HepG2 (cell line): Measurements from ENCODE around the gene RAB34. TPM values are rescaled to one million over a fixed set of nuclear protein-coding genes. Genes with fewer than 3 reads are reported as not detected.

Experiments
- ATRX ChIP-seq: sonication (generic); formaldehyde crosslinking; IDR thresholded peaks from 2 replicates; pipeline ENCODE4 v1.4.0; 2020; ENCODE audit warnings: missing genetic modification reagents, borderline replicate concordance
- CTCF ChIP-seq: sonication (generic); formaldehyde crosslinking; IDR thresholded peaks from 2 replicates; pipeline ENCODE4 v1.5.0; 2020; ENCODE audit warnings: mild to moderate bottlenecking, missing genetic modification reagents, moderate library complexity
- DNMT1 ChIP-seq: sonication (generic); formaldehyde crosslinking; IDR thresholded peaks from 2 replicates; pipeline ENCODE4 v1.5.1; 2020; ENCODE audit warnings: mild to moderate bottlenecking, missing genetic modification reagents
- ISX ChIP-seq: sonication (generic); formaldehyde crosslinking; conservative IDR thresholded peaks from 2 replicates; pipeline ENCODE4 v1.5.0; 2020; ENCODE audit warnings: missing genetic modification reagents
- KDM1A ChIP-seq: IDR thresholded peaks from 2 replicates; pipeline ENCODE4 v1.6.1; 2016; ENCODE audit warnings: missing compliant biosample characterization
- KDM2A ChIP-seq: sonication (generic); formaldehyde crosslinking; IDR thresholded peaks from 2 replicates; pipeline ENCODE4 v1.4.0; 2020; ENCODE audit warnings: low read depth, missing genetic modification reagents, borderline replicate concordance
- KDM4B ChIP-seq: sonication (generic); formaldehyde crosslinking; IDR thresholded peaks from 2 replicates; pipeline ENCODE4 v1.4.0; 2020; ENCODE audit warnings: missing genetic modification reagents
- PITX1 ChIP-seq: sonication (generic); formaldehyde crosslinking; IDR thresholded peaks from 2 replicates; pipeline ENCODE4 v1.5.1; 2020; ENCODE audit warnings: mild to moderate bottlenecking, missing genetic modification reagents
- RAD21 ChIP-seq: fragments of 450-650 bp; formaldehyde crosslinking; IDR thresholded peaks from 2 replicates; pipeline ENCODE4 v1.5.0; 2020; ENCODE audit warnings: mild to moderate bottlenecking
- SIN3A ChIP-seq: IDR thresholded peaks from 2 replicates; pipeline ENCODE4 v1.6.1; 2011; ENCODE audit warnings: low read depth, mild to moderate bottlenecking, control low read depth, low read length, borderline replicate concordance
- SMC3 ChIP-seq: IDR thresholded peaks from 2 replicates; pipeline ENCODE4 v1.6.1; 2011; ENCODE audit warnings: low read length, improper control_type of control experiment
- SNAPC4 ChIP-seq: sonication (generic); formaldehyde crosslinking; IDR thresholded peaks from 2 replicates; pipeline ENCODE4 v1.4.0; 2020; ENCODE audit warnings: mild to moderate bottlenecking, missing genetic modification reagents
- STAG1 ChIP-seq: sonication (generic); formaldehyde crosslinking; IDR thresholded peaks from 2 replicates; pipeline ENCODE4 v1.4.0; 2020; ENCODE audit warnings: missing genetic modification reagents
- TCF7 ChIP-seq: sonication (generic); IDR thresholded peaks from 2 replicates; pipeline ENCODE4 v1.6.1; 2016; ENCODE audit warnings: antibody characterized with exemption, low read depth
- ZFP36L2 ChIP-seq: sonication (generic); formaldehyde crosslinking; IDR thresholded peaks from 2 replicates; pipeline ENCODE4 v1.4.0; 2020; ENCODE audit warnings: missing genetic modification reagents
- ZSCAN29 ChIP-seq: sonication (generic); formaldehyde crosslinking; conservative IDR thresholded peaks from 2 replicates; pipeline ENCODE4 v1.4.0; 2020; ENCODE audit warnings: mild to moderate bottlenecking, missing genetic modification reagents
- polyA plus RNA-seq, 8 experiments: library from polyadenylated mRNA; depleted of rRNA in 3 of 8; stranded (reverse) in 7 of 8; unstranded in 1 of 8; fragments of >200 nt; fragmentation: Illumina TruSeq in 4 of 8; extraction: Trizol in 4 of 8; gene quantifications; 2 replicates each; pipeline versions ENCODE4 v1.2.1 to v1.2.3, GENCODE V29; 2011 to 2016; ENCODE audit warnings: low read depth in 4 of 8, missing spikeins in 1 of 8, mixed read lengths in 1 of 8; ENCODE audit not compliant: insufficient read depth in 1 of 8
- total RNA-seq, 5 experiments: library from RNA; depleted of rRNA; stranded (reverse); fragments of >200 nt; fragmentation: Illumina TruSeq; extraction: Trizol; gene quantifications; 2 replicates each; pipeline ENCODE4 v1.2.3, GENCODE V29; 2016; ENCODE audit warnings: low read depth in 1 of 5
- TF ChIP-seq, protein P1 (sequence below): IDR thresholded peaks from 2 replicates; pipeline ENCODE4 v1.6.1; 2016; ENCODE audit warnings: low read depth, borderline replicate concordance
- TF ChIP-seq, protein P2 (sequence below): sonication (generic); formaldehyde crosslinking; IDR thresholded peaks from 2 replicates; pipeline ENCODE4 v1.4.0; 2020; ENCODE audit warnings: missing genetic modification reagents, borderline replicate concordance

The RAB34 gene
- total and polyA plus RNA-seq, 2 of the 13 experiments (the other 11 are each of a cell fraction or from before 2014, with no cell fraction given) = 0.49 TPM; not detected in 1

DNA sequence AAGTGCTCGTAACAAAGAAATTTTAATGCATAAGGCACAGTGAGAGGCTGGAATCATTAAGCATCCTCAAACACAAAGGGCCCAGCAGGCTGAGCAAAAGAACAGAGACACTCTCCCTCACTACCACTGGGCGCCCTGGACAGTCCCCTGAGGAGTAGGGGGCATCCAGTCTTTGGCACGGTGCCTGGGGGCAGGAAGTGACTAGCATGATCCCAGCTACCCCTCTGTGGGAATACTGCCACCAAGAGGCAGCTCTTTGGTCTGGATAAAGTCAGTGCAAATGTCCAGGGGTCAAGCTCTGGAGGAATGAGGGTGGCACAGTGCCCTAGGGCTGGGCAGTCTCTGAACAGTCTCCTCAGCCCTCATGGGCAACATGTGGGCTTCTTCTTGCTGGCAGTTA is 3.4 kb downstream of the RAB34 start (continued):
- no peak for TF ChIP-seq ZSCAN29
- no peak for TF ChIP-seq ISX
- TF ChIP-seq, protein P1, sequence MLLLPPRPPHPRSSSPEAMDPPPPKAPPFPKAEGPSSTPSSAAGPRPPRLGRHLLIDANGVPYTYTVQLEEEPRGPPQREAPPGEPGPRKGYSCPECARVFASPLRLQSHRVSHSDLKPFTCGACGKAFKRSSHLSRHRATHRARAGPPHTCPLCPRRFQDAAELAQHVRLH (CRISPR knock-in tag) = no peak
- TF ChIP-seq, protein P2, sequence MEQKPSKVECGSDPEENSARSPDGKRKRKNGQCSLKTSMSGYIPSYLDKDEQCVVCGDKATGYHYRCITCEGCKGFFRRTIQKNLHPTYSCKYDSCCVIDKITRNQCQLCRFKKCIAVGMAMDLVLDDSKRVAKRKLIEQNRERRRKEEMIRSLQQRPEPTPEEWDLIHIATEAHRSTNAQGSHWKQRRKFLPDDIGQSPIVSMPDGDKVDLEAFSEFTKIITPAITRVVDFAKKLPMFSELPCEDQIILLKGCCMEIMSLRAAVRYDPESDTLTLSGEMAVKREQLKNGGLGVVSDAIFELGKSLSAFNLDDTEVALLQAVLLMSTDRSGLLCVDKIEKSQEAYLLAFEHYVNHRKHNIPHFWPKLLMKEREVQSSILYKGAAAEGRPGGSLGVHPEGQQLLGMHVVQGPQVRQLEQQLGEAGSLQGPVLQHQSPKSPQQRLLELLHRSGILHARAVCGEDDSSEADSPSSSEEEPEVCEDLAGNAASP (CRISPR knock-in tag) = no peak
- peak; percentile 42; the same call in 1 of the 2 replicates for TF ChIP-seq STAG1 (CRISPR knock-in tag)
- TF ChIP-seq PITX1 (CRISPR knock-in tag) = no peak
- 0 out of 2 replicates have a peak, but pooled peaks have one; percentile 10 for TF ChIP-seq SMC3
- TF ChIP-seq CTCF (CRISPR knock-in tag) = peak; percentile 62
- no peak for TF ChIP-seq SIN3A
- no peak for TF ChIP-seq ZFP36L2 (CRISPR knock-in tag)
- TF ChIP-seq KDM4B (CRISPR knock-in tag) = no peak
- TF ChIP-seq SNAPC4 (CRISPR knock-in tag) = no peak
- TF ChIP-seq TCF7 = no peak
- TF ChIP-seq KDM2A (CRISPR knock-in tag) = no peak
- no peak for TF ChIP-seq RAD21 (CRISPR knock-in tag)
- TF ChIP-seq ATRX (CRISPR knock-in tag) = no peak
- no peak for TF ChIP-seq DNMT1
- 0 out of 2 replicates have a peak, but pooled peaks have one; percentile 37 for TF ChIP-seq KDM1A (CRISPR knock-in tag)
